RWPE2 (cell line): ENCODE data around the gene PEX14.

ENCODE experiments used
- ATAC-seq: fragments of 200-7000 bp; cut with Tn5 transposase; 3 replicates; pipeline ENCODE4 v1.9.1; 2021; ENCODE audit warnings: low read depth
- DNase-seq: peaks from one replicate; pipeline ENCODE4 v3.0.0-alpha.2; 2020; ENCODE audit warnings: low spot score
- H3K27ac ChIP-seq: fragments of 450-650 bp; 2 replicates; pipeline ENCODE4 v1.5.1; 2017; ENCODE audit warnings: mild to moderate bottlenecking; ENCODE audit not compliant: poor library complexity, severe bottlenecking
- H3K27me3 ChIP-seq: fragments of 250-450 bp; sonication (Bioruptor Pico); 2 replicates; pipeline ENCODE4 v1.5.1; 2021; ENCODE audit warnings: mild to moderate bottlenecking, moderate library complexity; ENCODE audit not compliant: insufficient read depth, poor library complexity, severe bottlenecking
- H3K36me3 ChIP-seq: fragments of 250-450 bp; sonication (Bioruptor Pico); 2 replicates; pipeline ENCODE4 v1.5.1; 2020; ENCODE audit warnings: low read depth, mild to moderate bottlenecking, moderate library complexity
- H3K4me1 ChIP-seq: fragments of 250-450 bp; sonication (Bioruptor Pico); 2 replicates; pipeline ENCODE4 v1.5.1; 2021; ENCODE audit warnings: mild to moderate bottlenecking, moderate library complexity; ENCODE audit not compliant: insufficient read depth, poor library complexity, severe bottlenecking
- H3K4me3 ChIP-seq: fragments of 250-450 bp; sonication (Bioruptor Pico); 2 replicates; pipeline ENCODE4 v1.5.1; 2021; ENCODE audit warnings: mild to moderate bottlenecking, moderate library complexity; ENCODE audit not compliant: severe bottlenecking
- H3K9me3 ChIP-seq: fragments of 250-450 bp; sonication (Bioruptor Pico); 2 replicates; pipeline ENCODE4 v1.5.1; 2021; ENCODE audit warnings: mild to moderate bottlenecking, moderate library complexity; ENCODE audit not compliant: severe bottlenecking
- TF ChIP-seq, protein P1 (sequence below): fragments of 450-650 bp; IDR thresholded peaks from one replicate; pipeline ENCODE4 v1.5.1; 2017; ENCODE audit warnings: mild to moderate bottlenecking, moderate library complexity; ENCODE audit not compliant: poor library complexity, severe bottlenecking

The PEX14 gene

DNA sequence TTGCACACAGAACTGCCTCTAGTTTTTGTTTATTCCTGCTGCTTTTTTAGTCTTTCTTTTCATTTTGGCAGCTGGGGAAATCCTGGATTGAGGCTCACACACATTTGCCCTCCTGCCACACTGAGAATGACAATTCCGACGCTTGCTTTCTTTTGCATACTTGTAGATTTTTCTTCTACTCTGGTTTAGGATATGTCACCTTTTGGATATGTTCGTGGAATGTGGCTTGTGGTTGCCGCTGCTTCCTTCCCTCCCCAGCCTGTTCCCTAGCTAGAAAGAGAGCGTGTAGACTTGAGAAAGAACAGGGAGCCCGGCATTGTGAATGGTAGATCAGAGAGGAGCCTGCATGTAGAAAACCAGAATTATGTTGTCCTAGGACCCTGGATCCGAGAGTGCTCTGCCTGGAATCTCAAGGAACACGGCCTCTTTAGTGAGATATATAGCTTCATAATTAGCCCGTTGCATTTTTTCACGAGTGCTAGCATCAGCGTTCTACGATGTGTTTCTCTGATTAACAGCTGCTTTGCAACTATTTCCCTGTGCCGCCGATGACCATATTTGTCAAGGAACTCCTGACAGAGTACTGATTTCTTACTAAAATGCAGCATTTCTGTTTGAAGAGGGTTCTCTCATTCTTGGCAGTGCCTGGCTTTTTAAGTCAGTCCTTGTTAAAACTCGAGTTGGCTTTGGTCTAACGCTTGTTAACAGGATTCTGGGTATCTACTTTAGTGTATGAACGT is 56.2 kb downstream of the PEX14 start:
- no peak for DNase-seq
- no peak for ATAC-seq
- H3K4me3 ChIP-seq: no peak overlapping the region
- no peaks in the 10 kb centered on the region for H3K27me3 ChIP-seq
- no peaks in the 10 kb centered on the region for H3K9me3 ChIP-seq
- TF ChIP-seq, protein P1, sequence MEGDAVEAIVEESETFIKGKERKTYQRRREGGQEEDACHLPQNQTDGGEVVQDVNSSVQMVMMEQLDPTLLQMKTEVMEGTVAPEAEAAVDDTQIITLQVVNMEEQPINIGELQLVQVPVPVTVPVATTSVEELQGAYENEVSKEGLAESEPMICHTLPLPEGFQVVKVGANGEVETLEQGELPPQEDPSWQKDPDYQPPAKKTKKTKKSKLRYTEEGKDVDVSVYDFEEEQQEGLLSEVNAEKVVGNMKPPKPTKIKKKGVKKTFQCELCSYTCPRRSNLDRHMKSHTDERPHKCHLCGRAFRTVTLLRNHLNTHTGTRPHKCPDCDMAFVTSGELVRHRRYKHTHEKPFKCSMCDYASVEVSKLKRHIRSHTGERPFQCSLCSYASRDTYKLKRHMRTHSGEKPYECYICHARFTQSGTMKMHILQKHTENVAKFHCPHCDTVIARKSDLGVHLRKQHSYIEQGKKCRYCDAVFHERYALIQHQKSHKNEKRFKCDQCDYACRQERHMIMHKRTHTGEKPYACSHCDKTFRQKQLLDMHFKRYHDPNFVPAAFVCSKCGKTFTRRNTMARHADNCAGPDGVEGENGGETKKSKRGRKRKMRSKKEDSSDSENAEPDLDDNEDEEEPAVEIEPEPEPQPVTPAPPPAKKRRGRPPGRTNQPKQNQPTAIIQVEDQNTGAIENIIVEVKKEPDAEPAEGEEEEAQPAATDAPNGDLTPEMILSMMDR: no peak
- peaks cover 40% of the 10 kb centered on the region for H3K4me1 ChIP-seq
- H3K36me3 ChIP-seq: no peaks in the 10 kb centered on the region
- H3K27ac ChIP-seq: peak overlapping the region; percentile 83

- Histone ChIP-seq H3K36me3 (peaks cover 10% of the 10 kb centered on the region; the same call in 1 of the 2 replicates), H3K4me1 (peaks cover 40% of the 10 kb centered on the region), H3K9me3 (no peaks in the 10 kb centered on the region)
Measured at GRCh38 chr1:10532362-10532761, 57.6 kb downstream of the PEX14 start.

DNA sequence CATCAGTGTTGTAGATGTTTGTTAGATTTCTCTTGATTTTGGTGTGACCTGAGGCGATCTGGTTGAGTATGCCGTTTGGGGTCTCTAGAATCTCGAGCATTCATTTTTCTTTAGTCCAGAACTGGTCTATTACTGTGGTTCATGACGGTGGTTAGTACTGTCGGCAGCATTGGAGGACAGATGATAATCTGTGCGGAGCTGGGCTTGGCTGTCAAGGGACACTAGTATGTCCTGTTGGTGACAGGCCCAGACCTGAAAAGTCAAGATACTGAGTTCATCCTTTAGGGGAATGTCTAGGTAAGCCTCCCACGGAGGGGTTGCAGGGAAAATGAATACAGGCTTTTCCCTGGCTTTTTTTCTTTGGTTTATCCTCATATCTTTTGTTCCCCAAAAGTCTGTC is 59.8 kb downstream of the PEX14 start:
- H3K27me3 ChIP-seq: no peaks in the 10 kb centered on the region
- no peak for ATAC-seq
- no peak overlapping the region for H3K4me3 ChIP-seq
- peaks cover 10% of the 10 kb centered on the region; the same call in 1 of the 2 replicates for H3K36me3 ChIP-seq
- peaks cover 19% of the 10 kb centered on the region for H3K4me1 ChIP-seq
- TF ChIP-seq, protein P1: no peak
- H3K27ac ChIP-seq: no peak overlapping the region
- DNase-seq: no peak
- no peaks in the 10 kb centered on the region for H3K9me3 ChIP-seq

More at GRCh38 chr1:10532362-10532761, 57.6 kb downstream of the PEX14 start:
- ATAC-seq (no peak), DNase-seq (no peak)
- TF ChIP-seq, protein P1: no peak
- no peak overlapping the region for H3K27ac ChIP-seq
- H3K27me3 ChIP-seq: no peaks in the 10 kb centered on the region
- H3K4me3 ChIP-seq: no peak overlapping the region

DNA sequence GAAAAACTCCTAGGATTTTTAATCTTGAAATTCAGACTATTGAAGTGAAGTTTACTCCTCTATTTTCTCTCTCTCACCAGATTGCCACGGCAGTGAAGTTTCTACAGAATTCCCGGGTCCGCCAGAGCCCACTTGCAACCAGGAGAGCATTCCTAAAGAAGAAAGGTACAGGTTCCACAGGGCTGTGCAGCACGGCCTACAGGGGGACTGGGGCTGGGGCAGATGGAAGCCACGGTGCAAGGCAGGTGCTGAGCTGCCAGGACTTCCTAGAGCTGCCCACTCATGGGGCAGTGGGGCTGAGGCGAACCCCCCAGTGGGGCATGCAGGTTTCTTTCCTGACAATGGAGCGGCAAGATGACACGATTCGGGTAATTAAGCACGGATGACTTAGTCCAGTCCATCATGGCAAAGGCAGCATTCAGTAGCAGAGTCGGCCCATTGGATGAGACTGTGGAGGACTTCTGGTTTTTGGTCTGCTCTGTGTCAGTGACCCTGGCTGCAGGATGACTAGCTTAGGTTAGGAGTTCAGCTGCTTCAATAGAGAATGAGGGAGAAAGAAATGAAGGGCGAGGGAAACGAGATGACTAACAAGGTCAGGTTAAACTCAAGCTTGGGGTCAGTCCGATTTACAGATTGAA is 61.5 kb downstream of the PEX14 start:
- Histone ChIP-seq H3K27me3 (no peaks in the 10 kb centered on the region), H3K27ac (no peak overlapping the region), H3K4me3 (no peak overlapping the region), H3K9me3 (no peaks in the 10 kb centered on the region), H3K4me1 (peaks cover 5% of the 10 kb centered on the region), H3K36me3 (peaks cover 10% of the 10 kb centered on the region; the same call in 1 of the 2 replicates)
- TF ChIP-seq, protein P1: no peak
- ATAC-seq (no peak), DNase-seq (no peak)
